Measurements from ENCODE around the gene KCNJ4.
A peak's percentile ranks its signal among the peaks of the same experiment; 100 is the strongest.

Gene KCNJ4

DNA sequence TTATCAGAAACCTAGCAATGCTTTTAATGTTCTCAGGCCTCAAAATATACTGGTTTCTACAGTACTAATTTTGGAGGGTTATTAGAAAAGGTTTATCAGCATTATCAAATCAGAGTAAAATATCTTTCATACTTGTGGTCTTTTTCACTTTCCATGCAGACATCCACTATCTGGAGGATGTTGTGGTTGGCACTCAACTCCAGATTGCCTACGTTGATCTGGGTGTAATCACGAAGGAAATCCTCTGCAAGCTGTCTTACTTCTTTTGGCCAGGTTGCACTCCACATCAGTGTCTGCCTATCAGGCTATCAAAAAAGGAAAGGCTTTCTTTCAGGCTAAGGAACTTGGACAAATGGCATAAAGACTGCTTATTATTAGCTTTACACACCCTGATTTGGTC is 39.5 kb upstream of the KCNJ4 start:
- intact Hi-C loops (cut with DNase I; ENCODE audit: low total_unique reads), result no loop called here
- Histone ChIP-seq H3K36me3 (peaks cover 97 to 100% (median 98%) of the 10 kb centered on the region in 3 donors), H3K4me1 (peaks cover 0 to 51% (median 19%) of the 10 kb centered on the region in 4 donors), H3K27ac (no peak overlapping the region), H3K9me3 (no peaks in the 10 kb centered on the region), H3K27me3 (no peaks in the 10 kb centered on the region), H3K4me3 (no peak overlapping the region)
- TF ChIP-seq, protein P1, sequence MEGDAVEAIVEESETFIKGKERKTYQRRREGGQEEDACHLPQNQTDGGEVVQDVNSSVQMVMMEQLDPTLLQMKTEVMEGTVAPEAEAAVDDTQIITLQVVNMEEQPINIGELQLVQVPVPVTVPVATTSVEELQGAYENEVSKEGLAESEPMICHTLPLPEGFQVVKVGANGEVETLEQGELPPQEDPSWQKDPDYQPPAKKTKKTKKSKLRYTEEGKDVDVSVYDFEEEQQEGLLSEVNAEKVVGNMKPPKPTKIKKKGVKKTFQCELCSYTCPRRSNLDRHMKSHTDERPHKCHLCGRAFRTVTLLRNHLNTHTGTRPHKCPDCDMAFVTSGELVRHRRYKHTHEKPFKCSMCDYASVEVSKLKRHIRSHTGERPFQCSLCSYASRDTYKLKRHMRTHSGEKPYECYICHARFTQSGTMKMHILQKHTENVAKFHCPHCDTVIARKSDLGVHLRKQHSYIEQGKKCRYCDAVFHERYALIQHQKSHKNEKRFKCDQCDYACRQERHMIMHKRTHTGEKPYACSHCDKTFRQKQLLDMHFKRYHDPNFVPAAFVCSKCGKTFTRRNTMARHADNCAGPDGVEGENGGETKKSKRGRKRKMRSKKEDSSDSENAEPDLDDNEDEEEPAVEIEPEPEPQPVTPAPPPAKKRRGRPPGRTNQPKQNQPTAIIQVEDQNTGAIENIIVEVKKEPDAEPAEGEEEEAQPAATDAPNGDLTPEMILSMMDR (IDR thresholded peaks at IDR 0.05), result no peak
- DNase-seq, result no peak

DNA sequence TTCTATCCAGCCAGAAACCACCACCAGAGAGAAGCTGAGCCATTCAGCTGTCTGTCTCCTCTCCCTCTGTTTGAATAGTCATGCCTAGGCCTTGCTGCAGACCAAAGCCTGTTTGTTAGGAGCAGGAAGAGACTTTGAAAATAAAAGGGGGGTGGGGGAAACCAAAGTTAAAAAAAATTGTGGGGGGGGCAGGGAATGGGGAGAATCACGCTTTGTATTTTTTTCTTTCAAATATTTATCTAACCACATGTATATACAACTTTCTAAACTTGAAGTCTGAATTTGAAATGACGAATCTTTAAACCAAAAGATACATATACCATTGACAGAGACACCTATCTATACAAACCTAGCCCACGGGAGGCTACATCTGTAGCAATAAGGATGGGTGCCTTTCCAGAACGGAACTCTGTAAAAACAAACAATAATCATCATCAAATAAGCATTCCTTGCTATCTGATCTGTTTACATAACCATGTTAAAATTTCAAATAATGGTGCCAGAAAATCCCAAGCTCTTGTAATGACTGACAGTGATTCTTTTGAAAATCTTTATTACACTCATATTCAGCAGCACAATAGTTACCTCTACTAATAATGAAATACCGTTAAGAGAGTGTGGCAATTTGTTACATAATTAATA is 36.8 kb upstream of the KCNJ4 start:
- TF ChIP-seq, protein P1 (IDR thresholded peaks at IDR 0.05), result no peak
- Histone ChIP-seq H3K27ac (peak overlapping the region; percentile 35 to 47), H3K4me3 (no peak overlapping the region), H3K27me3 (no peaks in the 10 kb centered on the region), H3K4me1 (peaks cover 0 to 40% (median 17%) of the 10 kb centered on the region in 4 donors), H3K36me3 (peaks cover 99 to 100% (median 100%) of the 10 kb centered on the region in 3 donors), H3K9me3 (no peaks in the 10 kb centered on the region)
- intact Hi-C loops (cut with DNase I; ENCODE audit: low total_unique reads), result no loop called here
- DNase-seq, result no peak

DNA sequence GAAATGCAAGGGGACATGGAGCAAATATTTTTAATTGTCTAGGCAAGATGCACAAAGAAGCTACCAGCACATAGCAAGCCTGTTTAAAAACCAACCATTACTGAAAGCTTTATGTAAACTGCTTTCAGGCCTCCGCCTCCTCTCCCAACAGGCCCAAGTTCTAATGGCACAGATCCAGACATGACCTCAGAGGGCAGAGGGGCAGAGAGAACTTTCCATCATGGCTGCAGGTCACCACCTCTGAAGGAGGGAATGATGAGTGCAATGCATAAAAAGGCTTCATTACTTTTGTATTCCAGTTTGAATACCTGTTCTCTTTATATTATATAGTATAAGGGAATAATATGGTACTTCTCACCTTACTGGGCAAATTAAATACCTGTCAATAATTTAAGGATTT is 35.9 kb upstream of the KCNJ4 start:
- DNase-seq, result peak; percentile 59 to 80
- Histone ChIP-seq H3K4me3 (no peak overlapping the region), H3K27me3 (no peaks in the 10 kb centered on the region), H3K9me3 (no peaks in the 10 kb centered on the region), H3K4me1 (peaks cover 0 to 35% (median 17%) of the 10 kb centered on the region in 4 donors), H3K36me3 (peaks cover 100% of the 10 kb centered on the region in 3 donors), H3K27ac (peak overlapping the region; percentile 35 to 47)
- intact Hi-C loops (cut with DNase I; ENCODE audit: low total_unique reads), result no loop called here
- TF ChIP-seq, protein P1 (IDR thresholded peaks at IDR 0.05), result no peak

DNA sequence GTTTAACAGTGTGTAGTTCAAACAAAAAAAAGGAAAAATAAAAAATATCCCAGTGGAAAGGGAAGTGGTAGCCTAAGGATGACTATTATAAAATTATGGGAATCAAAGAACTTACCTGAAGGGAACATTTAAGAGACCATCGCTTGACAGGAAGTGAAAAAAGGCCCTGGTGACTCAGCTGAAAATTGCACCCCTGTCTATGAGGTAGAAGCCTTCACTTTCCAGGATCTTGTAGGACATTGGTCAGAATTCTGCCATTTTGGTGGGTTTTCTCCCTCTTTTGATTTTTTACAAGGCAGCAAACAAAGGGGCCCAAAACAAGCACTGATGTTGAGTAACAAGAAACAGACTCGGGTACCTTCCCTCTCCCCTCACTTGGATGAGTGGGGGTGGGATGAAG is 35.5 kb upstream of the KCNJ4 start:
- peak overlapping the region; percentile 35 to 47 for H3K27ac ChIP-seq
- H3K4me3 ChIP-seq, result no peak overlapping the region
- TF ChIP-seq, protein P1 (IDR thresholded peaks at IDR 0.05), result no peak
- H3K27me3 ChIP-seq, result no peaks in the 10 kb centered on the region
- no peaks in the 10 kb centered on the region for H3K9me3 ChIP-seq
- H3K4me1 ChIP-seq, result peaks cover 0 to 34% (median 17%) of the 10 kb centered on the region in 4 donors
- peaks cover 98 to 100% (median 100%) of the 10 kb centered on the region in 3 donors for H3K36me3 ChIP-seq
- intact Hi-C loops (cut with DNase I; ENCODE audit: low total_unique reads), result no loop called here
- no peak for DNase-seq

DNA sequence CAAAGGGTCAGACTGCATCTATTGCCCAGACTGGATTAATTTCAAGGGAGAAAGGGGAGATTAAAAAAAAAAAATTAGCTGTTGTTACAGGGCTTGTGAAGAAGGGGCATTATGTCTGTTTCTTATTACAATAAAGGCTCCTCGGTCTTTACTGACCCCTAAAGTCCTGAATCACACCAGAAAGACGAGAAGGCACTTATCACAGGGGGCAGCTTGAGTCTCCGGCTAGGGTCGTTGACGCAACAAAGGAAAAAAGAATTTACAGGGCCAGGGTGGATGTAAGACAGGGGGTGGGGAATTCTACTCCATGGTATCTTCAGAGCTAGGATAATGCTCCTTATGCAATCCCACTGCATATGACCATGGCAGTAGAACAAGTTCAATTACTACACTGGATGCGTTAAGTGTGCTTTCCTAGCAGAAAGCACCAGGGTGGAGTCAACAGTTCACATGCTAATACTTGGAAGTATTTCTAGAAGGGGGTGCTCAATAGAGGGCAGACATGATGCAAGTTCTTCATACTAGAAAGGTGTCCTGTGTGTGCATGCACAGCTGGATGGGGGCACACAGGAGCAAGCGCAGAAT is 34.7 kb upstream of the KCNJ4 start:
- no peaks in the 10 kb centered on the region for H3K9me3 ChIP-seq
- intact Hi-C loops (cut with DNase I; ENCODE audit: low total_unique reads), result no loop called here
- TF ChIP-seq, protein P1 (IDR thresholded peaks at IDR 0.05), result no peak
- H3K27me3 ChIP-seq, result no peaks in the 10 kb centered on the region
- no peak for DNase-seq
- H3K4me3 ChIP-seq, result no peak overlapping the region
- peak overlapping the region in 1 of 2 donors; percentile 47 for H3K27ac ChIP-seq
- peaks cover 0 to 30% (median 15%) of the 10 kb centered on the region in 4 donors for H3K4me1 ChIP-seq
- H3K36me3 ChIP-seq, result peaks cover 98 to 100% (median 100%) of the 10 kb centered on the region in 3 donors
